Mucosa of descending colon (tissue), 3 donors: ENCODE data around the gene VAT1L. TPM values are rescaled to one million over a fixed set of nuclear protein-coding genes. Genes with fewer than 3 reads are reported as not detected.

ENCODE experiments used
- ATAC-seq: fragments of 200-7000 bp; cut with Tn5 transposase; one replicate; pipeline ENCODE4 v1.9.1; 2020; ENCODE audit warnings: mild to moderate bottlenecking, moderate library complexity
- DNase-seq, 3 donors: peaks; one replicate each; pipeline ENCODE4 v3.0.0-alpha.2; 2020
- H3K36me3 ChIP-seq: fragments of 200-600 bp; one replicate; pipeline ENCODE4 v1.8.0; 2021; ENCODE audit warnings: low read depth, mild to moderate bottlenecking
- H3K4me1 ChIP-seq: fragments of 200-600 bp; one replicate; pipeline ENCODE4 v1.8.0; 2021; ENCODE audit warnings: low read depth, mild to moderate bottlenecking
- H3K4me3 ChIP-seq: fragments of 200-600 bp; one replicate; pipeline ENCODE4 v1.8.0; 2021; ENCODE audit warnings: mild to moderate bottlenecking
- H3K9me3 ChIP-seq: fragments of 200-600 bp; one replicate; pipeline ENCODE4 v1.8.0; 2021; ENCODE audit warnings: mild to moderate bottlenecking
- CTCF ChIP-seq: fragments of 200-600 bp; IDR thresholded peaks from one replicate; pipeline ENCODE4 v1.8.0; 2022; ENCODE audit warnings: antibody characterized with exemption, mild to moderate bottlenecking
- intact Hi-C, 2 donors: fragments of 100-400 bp; cut with DNase I in 1 of 2; cut with micrococcal nuclease in 1 of 2; formaldehyde crosslinking; loops; one replicate each; pipeline versions ENCODE4 v1.11.0 to v1.11.1; 2022; cut with DNase I, micrococcal nuclease
- total RNA-seq, 3 donors: library from RNA; stranded (reverse); fragmentation: NEBNext Ultra II Directional in 2 of 3; extraction: Animal tissue kit (Norgen Biotek cat#: 25700) in 2 of 3; gene quantifications; one replicate each; pipeline versions ENCODE4 v1.2.1 to v1.2.4, GENCODE V29; 2021 to 2023
- donor health status: DM: no; HTN: no; CAD: no; lungs with moderate emphysema.
- donor health status: DM: no; HTN: no; CAD: no.
- donor health status: DM: no; HTN: yes; CAD: no.

Gene VAT1L
- total RNA-seq, 3 donors from 2014 or later, result 0.84 to 8.7 (median 0.84) TPM

DNA sequence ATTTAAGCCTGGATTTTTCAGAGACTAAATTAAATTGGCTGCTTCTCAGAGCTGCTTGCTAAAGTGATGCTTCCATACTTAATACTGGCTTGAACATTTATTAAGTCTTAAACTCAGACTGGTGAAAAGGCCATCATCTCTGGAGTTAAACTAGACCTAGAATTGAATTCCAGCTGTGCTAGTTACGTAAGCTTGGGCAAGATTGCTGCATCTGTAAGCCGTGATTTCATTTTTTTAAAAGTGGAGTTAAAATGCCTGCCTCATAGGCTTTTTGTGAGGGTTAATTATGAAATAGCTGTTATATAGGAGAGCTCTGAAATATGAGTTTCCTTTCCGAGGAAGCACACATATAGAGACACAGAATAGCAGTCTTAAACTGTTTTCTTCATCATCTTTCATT lies 84.7 kb downstream of the VAT1L start:
- no peak for TF ChIP-seq CTCF
- ATAC-seq (no peak), DNase-seq (no peak)
- H3K9me3 ChIP-seq, result no peaks in the 10 kb centered on the region
- H3K4me1 ChIP-seq, result peaks cover 21% of the 10 kb centered on the region
- H3K36me3 ChIP-seq, result no peaks in the 10 kb centered on the region
- no peak overlapping the region for H3K4me3 ChIP-seq
- intact Hi-C loops, result no loop called here

- Histone ChIP-seq H3K9me3 (no peaks in the 10 kb centered on the region), H3K4me1 (peaks cover 17% of the 10 kb centered on the region), H3K4me3 (no peak overlapping the region), H3K36me3 (no peaks in the 10 kb centered on the region)
- DNase-seq, result no peak
- intact Hi-C loops, result no loop called here
- no peak for ATAC-seq
- TF ChIP-seq CTCF, result no peak
These were observed 86.0 kb downstream of the VAT1L start for GRCh38 chr16:77874347-77874746.

GRCh38 chr16:77876776-77877175 lies 88.4 kb downstream of the VAT1L start:
- Histone ChIP-seq H3K4me1 (no peaks in the 10 kb centered on the region), H3K36me3 (no peaks in the 10 kb centered on the region), H3K9me3 (no peaks in the 10 kb centered on the region), H3K4me3 (no peak overlapping the region)
- TF ChIP-seq CTCF, result no peak
- intact Hi-C loops, result no loop called here
- no peak for DNase-seq
- no peak for ATAC-seq

DNA sequence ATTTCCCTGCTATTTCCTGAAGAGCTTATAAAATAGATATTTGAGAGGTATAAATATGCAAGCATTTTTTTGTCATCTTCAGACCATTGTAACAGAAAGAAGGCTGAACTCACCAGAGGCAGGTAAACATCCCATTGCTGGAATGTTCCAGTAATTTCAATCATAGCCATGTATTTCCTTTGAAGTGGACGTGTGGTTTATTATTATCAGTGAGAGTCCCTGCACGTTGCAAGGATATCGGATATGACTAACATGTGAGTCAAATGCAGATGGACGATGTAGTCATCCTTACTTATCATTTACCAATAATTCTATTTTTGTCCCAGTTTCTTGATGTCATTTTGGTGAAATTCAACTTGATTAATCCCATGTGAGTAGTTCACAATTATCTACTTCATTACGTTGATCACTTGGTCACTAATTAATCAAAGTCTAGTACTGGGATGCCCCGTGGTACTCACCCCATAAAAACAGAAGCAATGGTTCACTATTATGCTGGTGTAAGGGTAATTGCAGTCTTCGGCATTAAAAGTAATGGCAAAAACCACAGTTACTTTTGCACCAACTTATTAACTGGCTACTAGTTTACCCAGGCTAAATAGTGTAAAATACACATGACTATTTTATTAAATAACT lies 89.5 kb downstream of the VAT1L start:
- Histone ChIP-seq H3K9me3 (no peaks in the 10 kb centered on the region), H3K4me1 (no peaks in the 10 kb centered on the region), H3K36me3 (no peaks in the 10 kb centered on the region), H3K4me3 (no peak overlapping the region)
- DNase-seq (no peak), ATAC-seq (no peak)
- no peak for TF ChIP-seq CTCF
- intact Hi-C loops, result no loop called here

DNA sequence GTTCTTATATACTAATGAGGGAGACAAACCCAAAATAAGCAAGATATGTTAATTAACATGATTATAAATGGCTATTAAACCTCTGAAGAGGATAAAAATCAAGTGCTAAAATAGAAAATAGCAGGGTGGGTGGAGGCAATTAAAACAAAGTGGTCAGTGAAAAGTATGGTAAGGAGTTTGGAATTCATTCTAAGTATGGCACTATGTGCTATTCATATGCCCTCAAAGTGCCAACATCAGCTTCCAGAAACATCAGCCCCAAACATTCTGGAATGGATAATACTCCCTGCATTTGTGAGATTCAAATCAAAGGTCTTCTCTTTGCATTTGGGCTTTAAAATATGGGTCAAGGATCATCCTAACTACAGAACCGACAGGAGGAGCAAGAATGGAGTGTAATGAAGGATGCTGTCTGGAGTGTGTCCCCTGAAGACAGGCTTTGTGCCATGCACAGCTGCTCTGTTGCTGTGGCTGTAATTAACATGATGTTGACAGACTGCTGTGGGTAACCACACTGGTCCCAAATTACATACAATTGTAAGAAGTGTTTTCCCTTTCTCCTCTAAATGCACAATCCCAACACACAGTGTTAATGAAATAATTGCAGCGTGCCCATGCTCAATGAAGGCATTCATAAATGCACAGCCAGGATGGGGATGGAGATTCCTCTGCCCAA lies 93.1 kb downstream of the VAT1L start:
- Histone ChIP-seq H3K4me1 (no peaks in the 10 kb centered on the region), H3K9me3 (no peaks in the 10 kb centered on the region), H3K4me3 (no peak overlapping the region), H3K36me3 (no peaks in the 10 kb centered on the region)
- DNase-seq (no peak), ATAC-seq (no peak)
- intact Hi-C loops, result no loop called here
- TF ChIP-seq CTCF, result no peak
